Fibroblast of lung (primary cell): ENCODE measurements around the gene AS3MT.

Experiments used
- EZH2 ChIP-seq: IDR thresholded peaks from 2 replicates; pipeline ENCODE4 v1.5.1; 2012; ENCODE audit warnings: low read length, control low read depth, mild to moderate bottlenecking; ENCODE audit errors: missing control alignments
- TF ChIP-seq, protein P1 (sequence below), 2 donors: IDR thresholded peaks in 1 of 2; conservative IDR thresholded peaks in 1 of 2; 1 replicate in 1 of 2; 2 replicates in 1 of 2; pipeline ENCODE4 v1.5.1; 2011 to 2012; ENCODE audit warnings: low read length in 2 of 2, control low read depth in 1 of 2, inconsistent platforms in 1 of 2, low read depth in 1 of 2, mild to moderate bottlenecking in 1 of 2

GRCh38 chr10:102872163-102872562, 2.9 kb downstream of the AS3MT start:
- TF ChIP-seq, protein P1, sequence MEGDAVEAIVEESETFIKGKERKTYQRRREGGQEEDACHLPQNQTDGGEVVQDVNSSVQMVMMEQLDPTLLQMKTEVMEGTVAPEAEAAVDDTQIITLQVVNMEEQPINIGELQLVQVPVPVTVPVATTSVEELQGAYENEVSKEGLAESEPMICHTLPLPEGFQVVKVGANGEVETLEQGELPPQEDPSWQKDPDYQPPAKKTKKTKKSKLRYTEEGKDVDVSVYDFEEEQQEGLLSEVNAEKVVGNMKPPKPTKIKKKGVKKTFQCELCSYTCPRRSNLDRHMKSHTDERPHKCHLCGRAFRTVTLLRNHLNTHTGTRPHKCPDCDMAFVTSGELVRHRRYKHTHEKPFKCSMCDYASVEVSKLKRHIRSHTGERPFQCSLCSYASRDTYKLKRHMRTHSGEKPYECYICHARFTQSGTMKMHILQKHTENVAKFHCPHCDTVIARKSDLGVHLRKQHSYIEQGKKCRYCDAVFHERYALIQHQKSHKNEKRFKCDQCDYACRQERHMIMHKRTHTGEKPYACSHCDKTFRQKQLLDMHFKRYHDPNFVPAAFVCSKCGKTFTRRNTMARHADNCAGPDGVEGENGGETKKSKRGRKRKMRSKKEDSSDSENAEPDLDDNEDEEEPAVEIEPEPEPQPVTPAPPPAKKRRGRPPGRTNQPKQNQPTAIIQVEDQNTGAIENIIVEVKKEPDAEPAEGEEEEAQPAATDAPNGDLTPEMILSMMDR (conservative IDR thresholded peaks at IDR 0.05 in 1 of 2, IDR thresholded peaks at IDR 0.05 in 1 of 2; ENCODE audit: low read depth in 1 of 2, low read length in 2 of 2), result no peak
- no peak for TF ChIP-seq EZH2
